ENCODE results near the gene NT5DC1. TPM values are rescaled to one million over a fixed set of nuclear protein-coding genes. Genes with fewer than 3 reads are reported as not detected.

Gene NT5DC1
- polyA plus RNA-seq, 1 of the 3 experiments (the other 2 are of a cell fraction), result 20.3 TPM

- Histone ChIP-seq H3K9me3 (no peaks in the 10 kb centered on the region), H3K9ac (no peak overlapping the region), H3K27me3 (ENCODE audit: insufficient read depth) (no peaks in the 10 kb centered on the region), H3K36me3 (replicated peaks in 1 of 2; ENCODE audit: control insufficient read depth in 1 of 2, insufficient read depth in 2 of 2, low read length in 1 of 2) (no peaks in the 10 kb centered on the region), H3F3A (replicated peaks; ENCODE audit: insufficient read depth) (no peaks in the 10 kb centered on the region), H3K27ac (ENCODE audit: low read depth in 2 of 2, low read length in 1 of 2) (no peak overlapping the region), H3K4me2 (no peak overlapping the region), H2AFZ (ENCODE audit: low read depth) (no peak overlapping the region), H3K4me1 (ENCODE audit: control insufficient read depth in 1 of 2, insufficient read depth in 2 of 2, low read depth in 1 of 2, low read length in 1 of 2) (no peaks in the 10 kb centered on the region; a peak in 1 of 4 replicates), H3K79me2 (ENCODE audit: insufficient read depth) (no peaks in the 10 kb centered on the region), H3K9me2 (no peaks in the 10 kb centered on the region), H4K20me1 (ENCODE audit: insufficient read depth) (no peaks in the 10 kb centered on the region), H3K4me3 (ENCODE audit: low read depth in 2 of 2, low read length in 1 of 2) (no peak overlapping the region)
- DNase-seq, result no peak
- TF ChIP-seq POLR2AphosphoS5 (IDR thresholded peaks at IDR 0.05; ENCODE audit: low read depth, low read length) (no peak), GABPA (IDR thresholded peaks at IDR 0.05; ENCODE audit: low read depth) (no peak), MEF2A (IDR thresholded peaks at IDR 0.05; ENCODE audit: borderline replicate concordance, low read depth) (no peak), USF2 (IDR thresholded peaks at IDR 0.05; ENCODE audit: borderline replicate concordance, low read depth, low read length) (no peak), JUND (IDR thresholded peaks at IDR 0.05) (no peak), REST (IDR thresholded peaks at IDR 0.05; ENCODE audit: low read depth, low read length) (no peak), RAD21 (IDR thresholded peaks at IDR 0.05; ENCODE audit: low read length) (no peak), CTCF (IDR thresholded peaks at IDR 0.05) (no peak), TAF1 (IDR thresholded peaks at IDR 0.05; ENCODE audit: borderline replicate concordance, low read depth, low read length) (no peak), MXI1 (IDR thresholded peaks at IDR 0.05; ENCODE audit: low read depth, low read length) (no peak), MAX (IDR thresholded peaks at IDR 0.05; ENCODE audit: low read depth) (no peak), RXRA (IDR thresholded peaks at IDR 0.05; ENCODE audit: borderline replicate concordance, low read depth) (no peak), NFIC (IDR thresholded peaks at IDR 0.05; ENCODE audit: borderline replicate concordance) (no peak), RCOR1 (IDR thresholded peaks at IDR 0.05; ENCODE audit: low read length) (no peak), ZBTB33 (IDR thresholded peaks at IDR 0.05; ENCODE audit: borderline replicate concordance, low read depth) (no peak), GATA2 (CRISPR knock-in tag; IDR thresholded peaks at IDR 0.05) (no peak), SMC3 (IDR thresholded peaks at IDR 0.05; ENCODE audit: low read depth, low read length) (no peak)
- ChIA-PET POLR2A (no interaction called here), CTCF (interaction anchor here (0.7 to 2.8 kb wide), 2 partner anchors 10 to 549 kb away, joined by 3 to 16 read pairs; no protein-coding TSS in a partner anchor)
- 74% methylated on average over 3 of the region's 3 CpGs for WGBS (ENCODE audit: low lambda C conversion rate)
These were observed 197.6 kb downstream of the NT5DC1 start for GRCh38 chr6:116298273-116298672.
